Hypothalamus (tissue), 51 donors: ENCODE results near the gene CCDC142.
"Not testable (repeated sequence)": the region's sequence is repeated elsewhere in the genome, so short reads cannot be mapped to it uniquely, and the experiment has no call there.

Source experiments
- DNase-seq, 51 donors: peaks; one replicate each; lab custom pipeline; 2025; lab: John Stamatoyannopoulos, UW

CCDC142 gene

GRCh38 chr2:74472945-74473258 is 9.9 kb downstream of the CCDC142 start:
- DNase-seq: peak in 1 of 51 donors; percentile 44

DNA sequence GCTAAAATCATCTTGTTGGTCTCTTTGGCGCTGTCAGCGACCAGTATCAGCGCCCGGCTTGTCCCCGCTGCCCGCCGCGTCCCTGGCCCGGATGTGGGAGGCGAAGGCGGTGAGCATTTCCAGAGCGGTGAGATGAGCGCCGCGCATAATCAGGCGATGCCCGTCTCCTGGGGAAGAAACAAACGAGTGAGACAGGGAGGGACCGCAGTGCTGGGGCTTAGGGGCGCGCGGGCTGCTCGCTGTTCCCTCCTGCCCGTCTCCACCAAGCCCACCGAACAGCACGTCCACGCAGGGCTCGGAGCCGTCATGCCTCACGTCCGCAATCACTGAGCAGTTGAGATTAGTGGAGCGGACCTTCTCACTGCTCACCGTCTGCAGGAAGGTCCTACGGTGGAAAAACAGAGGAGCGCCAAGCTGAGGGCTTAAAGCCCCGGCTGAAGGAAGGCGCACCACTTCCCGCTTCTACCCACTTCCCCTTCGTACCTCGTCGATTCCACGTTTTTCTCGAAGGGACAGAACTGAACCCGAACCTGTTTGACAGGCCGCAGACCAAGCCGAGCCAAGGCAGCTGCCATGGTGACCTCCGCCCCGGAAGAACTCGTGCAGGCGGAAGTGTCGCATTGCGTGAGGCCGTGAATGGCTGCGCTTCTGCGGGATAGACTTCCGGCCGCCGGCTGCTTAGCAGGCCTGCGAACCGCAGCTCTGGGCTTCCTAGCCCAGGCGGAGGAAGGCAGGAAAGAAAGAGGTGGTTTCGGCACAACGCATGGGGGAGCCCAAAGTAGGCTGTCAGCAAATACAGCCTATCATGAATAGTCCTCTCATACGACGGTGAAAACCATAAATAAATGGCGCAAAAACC is 10.5 kb downstream of the CCDC142 start, which contains the start of gene MRPL53:
Gene MRPL53 (minus strand): TSS at position 595 of the 859 bp plus-strand sequence. CDS start 20 bp downstream, at position 575.
- DNase-seq: peak; percentile 45 to 97 (median 88)

GRCh38 chr2:74471332-74472065 is 11.3 kb downstream of the CCDC142 start:
- no peak for DNase-seq

- DNase-seq: not testable (repeated sequence)
Measured at GRCh38 chr2:74470742-74471141, 12.1 kb downstream of the CCDC142 start.

DNA sequence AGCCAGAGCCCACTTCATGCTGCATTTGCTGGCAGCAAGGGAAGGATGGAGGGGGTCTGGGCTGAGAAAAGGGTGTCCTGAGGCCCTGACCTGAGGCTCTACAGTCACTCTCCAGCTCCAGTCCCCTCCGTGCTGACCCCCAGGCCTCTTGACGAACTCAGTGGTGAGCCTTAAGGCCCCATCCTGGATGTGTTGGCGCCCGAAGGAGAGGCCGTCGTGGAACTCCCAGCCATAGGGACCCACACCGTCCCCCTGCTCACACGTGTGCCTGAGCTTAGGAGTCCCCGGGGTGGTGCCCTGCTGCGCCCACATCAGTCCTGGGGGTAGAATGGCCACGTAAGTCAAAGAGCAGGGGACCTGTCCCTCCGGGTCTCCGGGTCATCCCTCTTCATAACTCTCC is 18.4 kb downstream of the CCDC142 start:
- no peak for DNase-seq

- no peak for DNase-seq
Measured at GRCh38 chr2:74462786-74463105, 20.1 kb downstream of the CCDC142 start.

DNA sequence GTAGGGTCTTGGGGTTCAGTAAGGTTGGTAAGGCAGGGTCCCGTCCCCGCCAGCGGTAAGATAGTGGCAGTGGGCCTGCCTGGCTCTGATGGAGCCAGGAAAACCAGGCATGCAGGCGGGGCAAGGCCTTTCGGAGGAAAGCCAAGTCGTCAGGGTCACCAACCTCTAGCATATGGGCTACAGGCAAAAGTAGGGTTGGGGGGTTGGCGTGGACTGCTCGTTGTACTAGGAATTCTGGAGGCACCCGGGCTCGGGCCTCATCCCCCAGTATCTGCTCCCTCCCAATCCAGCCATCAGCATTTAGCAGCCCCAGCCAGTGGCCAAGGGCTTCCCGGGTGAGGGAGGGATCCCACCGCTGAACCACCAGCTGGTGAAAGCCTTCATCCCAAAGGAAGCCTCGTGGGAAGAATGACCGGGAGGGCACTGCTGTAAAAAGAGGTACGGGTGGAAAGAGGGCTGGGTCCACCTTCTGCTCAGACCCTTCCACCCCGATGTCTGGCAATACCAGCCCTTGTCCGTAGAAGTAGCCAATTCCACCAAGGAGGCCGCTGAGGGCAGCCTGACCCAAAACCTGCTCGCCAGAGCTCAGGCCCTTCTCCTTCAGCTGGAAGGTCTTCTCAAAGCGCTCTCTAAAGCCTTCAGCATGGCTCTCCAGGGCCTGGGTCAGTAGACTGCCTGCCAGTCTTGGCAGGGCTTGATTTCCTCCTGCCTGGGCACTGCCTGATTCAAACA is 20.6 kb downstream of the CCDC142 start:
- no peak for DNase-seq

- no peak for DNase-seq
Measured at GRCh38 chr2:74461187-74462053, 21.4 kb downstream of the CCDC142 start.

- not testable (repeated sequence) for DNase-seq
Measured at GRCh38 chr2:74460187-74460586, 22.6 kb downstream of the CCDC142 start.

DNA sequence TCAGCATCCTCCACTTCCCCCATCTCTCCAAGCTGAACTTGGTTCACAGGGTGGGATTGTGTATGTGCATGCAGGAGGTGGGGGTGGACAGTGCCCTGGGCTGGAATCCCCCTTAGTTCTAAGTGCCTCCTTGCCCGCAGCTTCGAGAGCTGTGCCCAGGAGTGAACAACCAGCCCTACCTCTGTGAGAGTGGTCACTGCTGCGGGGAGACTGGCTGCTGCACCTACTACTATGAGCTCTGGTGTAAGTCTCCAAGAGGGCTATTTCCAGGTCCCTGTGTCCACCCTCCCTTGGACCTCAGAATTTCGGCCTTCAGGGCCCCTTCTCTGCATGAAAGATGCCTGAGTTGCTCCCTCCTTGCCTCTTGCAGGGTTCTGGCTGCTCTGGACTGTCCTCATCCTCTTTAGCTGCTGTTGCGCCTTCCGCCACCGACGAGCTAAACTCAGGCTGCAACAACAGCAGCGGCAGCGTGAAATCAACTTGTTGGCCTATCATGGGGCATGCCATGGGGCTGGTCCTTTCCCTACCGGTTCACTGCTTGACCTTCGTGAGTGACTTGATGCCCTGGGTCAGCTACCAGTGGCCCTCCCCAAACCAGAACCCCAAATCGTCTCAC is 23.2 kb downstream of the CCDC142 start:
- DNase-seq: not testable (repeated sequence)

DNA sequence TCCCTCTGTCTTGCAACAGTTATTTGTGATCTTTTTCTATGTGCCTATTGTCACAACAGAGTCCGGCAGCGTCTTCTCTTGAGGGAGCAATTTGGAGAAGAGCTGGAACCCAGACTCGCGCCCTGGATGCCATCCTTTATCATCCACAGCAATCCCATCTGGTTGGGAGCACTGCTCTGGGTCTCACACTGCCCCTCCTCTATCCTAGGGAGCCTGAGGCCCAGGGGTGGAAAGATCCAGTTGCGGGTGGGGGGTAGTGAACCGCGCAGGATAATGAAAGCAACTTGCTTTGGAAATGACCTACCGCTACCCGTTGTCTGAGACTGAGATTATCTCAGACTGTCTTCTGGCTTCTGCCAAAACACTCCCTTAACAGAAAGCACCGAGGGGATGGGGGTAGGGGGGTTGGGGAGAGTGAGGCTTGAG is 23.8 kb downstream of the CCDC142 start:
- DNase-seq: no peak

DNA sequence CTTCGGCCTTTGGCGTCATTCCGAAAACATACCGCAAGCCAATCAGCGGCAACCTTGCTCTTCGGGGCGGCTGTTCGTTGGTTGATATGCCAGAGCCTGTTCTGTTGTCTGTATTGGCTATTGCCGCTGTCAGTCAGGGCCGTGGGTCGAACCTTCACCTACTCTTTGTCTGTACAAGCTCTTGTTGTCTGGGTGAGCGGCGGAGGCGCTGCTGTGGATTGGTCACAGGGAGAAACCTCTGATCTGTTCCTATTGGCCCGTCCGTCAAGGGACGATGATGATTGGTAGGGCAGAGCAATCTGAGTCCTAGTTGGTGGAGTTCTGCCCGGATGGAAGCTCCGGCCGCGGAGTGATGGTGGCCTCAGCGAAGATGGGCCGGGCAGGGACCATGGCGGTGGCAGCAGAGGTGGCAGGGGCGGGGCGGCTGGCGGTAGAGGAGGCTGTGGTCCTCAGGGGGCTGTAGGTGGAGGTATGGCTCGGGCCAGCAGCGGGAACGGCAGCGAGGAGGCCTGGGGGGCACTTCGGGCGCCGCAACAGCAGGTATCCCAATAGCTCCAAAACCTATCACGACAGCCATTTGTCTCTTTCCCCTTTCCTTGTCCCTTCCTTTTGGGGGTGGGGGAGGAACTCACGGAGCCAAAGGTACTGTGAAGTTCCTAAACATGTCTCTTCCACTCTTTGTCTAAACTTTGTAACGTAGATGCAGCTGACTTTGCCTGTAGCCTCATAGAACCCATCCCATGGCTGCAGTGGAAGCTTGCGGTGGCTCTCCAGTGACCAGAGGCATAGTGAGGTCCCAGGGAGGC is 24.5 kb downstream of the CCDC142 start, which contains the start of gene WBP1:
Gene WBP1 (plus strand): TSS at position 307 of the 806 bp plus-strand sequence. CDS start 165 bp downstream, at position 472.
- DNase-seq: peak; percentile 72 to 100 (median 99)

- DNase-seq: peak in 32 of 51 donors; percentile 20 to 81 (median 61)
Measured at GRCh38 chr2:74457549-74458131, 25.2 kb downstream of the CCDC142 start.

- DNase-seq: peak in 3 of 51 donors; percentile 48 to 72 (median 50)
Measured at GRCh38 chr2:74457129-74457548, 25.7 kb downstream of the CCDC142 start.

DNA sequence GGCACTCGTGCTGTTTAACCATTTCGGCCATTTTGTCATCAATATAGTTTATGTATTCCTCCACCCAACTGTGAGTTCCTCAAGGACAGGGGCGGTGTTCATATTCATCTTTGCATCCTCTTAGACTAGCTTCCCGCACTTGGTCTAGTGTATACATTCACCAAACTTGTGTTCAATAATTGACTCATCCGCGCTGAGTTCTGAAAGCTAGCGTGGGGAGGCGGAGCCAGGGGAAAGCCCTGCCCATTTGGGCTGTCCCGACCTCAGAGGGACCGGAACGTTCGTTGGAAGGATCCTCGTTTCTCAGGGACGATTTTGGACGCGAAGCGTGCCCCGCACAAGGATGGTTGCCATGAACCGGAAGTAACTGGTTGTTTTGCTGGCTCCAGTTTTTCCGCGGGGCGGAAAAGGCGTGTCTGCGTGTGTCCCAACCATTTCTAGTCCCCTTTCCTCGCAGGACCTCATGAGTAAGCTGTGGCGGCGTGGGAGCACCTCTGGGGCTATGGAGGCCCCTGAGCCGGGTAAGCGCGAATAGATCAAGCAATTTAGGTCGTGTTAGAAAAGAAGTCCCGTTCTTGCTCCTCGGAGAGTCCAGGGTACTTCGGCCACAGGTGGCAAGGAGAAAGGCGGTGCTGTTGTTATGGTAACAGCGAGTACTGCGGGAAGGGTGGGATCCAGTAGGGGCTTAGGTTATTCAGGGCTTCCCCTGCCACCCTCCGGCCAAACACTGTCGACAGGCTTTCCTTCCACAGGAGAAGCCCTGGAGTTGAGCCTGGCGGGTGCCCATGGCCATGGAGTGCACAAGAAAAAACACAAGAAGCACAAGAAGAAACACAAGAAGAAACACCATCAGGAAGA is 27.9 kb downstream of the CCDC142 start, which contains the start of gene INO80B:
Gene INO80B (plus strand): TSS at position 434 of the 858 bp plus-strand sequence. CDS start 30 bp downstream, at position 464.
- DNase-seq: peak; percentile 74 to 99 (median 93)

DNA sequence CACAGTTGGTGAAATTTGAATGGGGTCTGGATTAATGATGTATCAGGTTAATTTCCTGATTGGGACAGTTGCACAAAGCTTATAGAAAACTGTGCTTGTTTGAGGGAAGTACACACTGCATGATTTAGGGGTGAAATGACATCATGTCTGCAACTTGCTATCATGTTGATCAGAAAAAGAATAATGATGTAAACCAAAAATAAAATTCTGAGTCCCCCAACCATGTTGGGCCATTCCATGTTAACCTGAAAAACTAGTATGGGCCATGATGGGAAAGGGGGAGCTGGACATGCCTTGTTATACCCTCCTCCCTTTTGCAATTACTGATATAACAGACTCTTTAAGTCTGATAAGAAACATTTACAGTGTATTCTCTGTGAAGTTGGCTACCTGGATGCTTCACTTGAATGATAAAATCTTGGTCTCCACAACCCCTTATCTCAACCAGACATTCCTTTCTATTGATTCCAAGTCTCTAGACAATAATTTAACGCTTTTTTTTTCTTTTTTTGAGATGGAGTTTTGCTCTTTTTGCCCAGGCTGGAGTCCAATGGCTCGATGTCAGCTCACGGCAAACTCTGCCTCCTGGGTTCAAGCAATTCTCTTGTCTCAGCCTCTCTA is 32.1 kb downstream of the CCDC142 start:
- no peak for DNase-seq

- no peak for DNase-seq
Measured at GRCh38 chr2:74448771-74449170, 34.0 kb downstream of the CCDC142 start.
